Glutamatergic neuron (in vitro differentiated cells): ENCODE measurements around the gene SNORC. TPM values are rescaled to one million over a fixed set of nuclear protein-coding genes. Genes with fewer than 3 reads are reported as not detected.
"Not testable (repeated sequence)": the region's sequence is repeated elsewhere in the genome, so short reads cannot be mapped to it uniquely, and the experiment has no call there.

ENCODE experiments used
- DNase-seq: peaks from one replicate; pipeline ENCODE4 v3.0.0; 2022
- H3K27ac Mint-ChIP-seq: one replicate; pipeline ENCODE4 v1.8.0; 2020; ENCODE audit warnings: mild to moderate bottlenecking, mixed read lengths, inconsistent platforms; ENCODE audit not compliant: unreplicated experiment
- H3K27me3 Mint-ChIP-seq: one replicate; pipeline ENCODE4 v1.8.0; 2020; ENCODE audit warnings: mild to moderate bottlenecking, moderate library complexity, mixed read lengths, inconsistent platforms; ENCODE audit not compliant: unreplicated experiment
- H3K36me3 Mint-ChIP-seq: one replicate; pipeline ENCODE4 v1.8.0; 2020; ENCODE audit warnings: mild to moderate bottlenecking, mixed read lengths, inconsistent platforms; ENCODE audit not compliant: unreplicated experiment
- H3K4me1 Mint-ChIP-seq: one replicate; pipeline ENCODE4 v1.8.0; 2020; ENCODE audit warnings: mild to moderate bottlenecking, low read depth, mixed read lengths, inconsistent platforms; ENCODE audit not compliant: unreplicated experiment
- H3K4me3 Mint-ChIP-seq: one replicate; pipeline ENCODE4 v1.8.0; 2020; ENCODE audit warnings: mild to moderate bottlenecking, mixed read lengths, inconsistent platforms; ENCODE audit not compliant: unreplicated experiment
- H3K9me3 Mint-ChIP-seq: one replicate; pipeline ENCODE4 v1.8.0; 2020; ENCODE audit warnings: mild to moderate bottlenecking, moderate library complexity, mixed read lengths, inconsistent platforms; ENCODE audit not compliant: unreplicated experiment
- CTCF ChIP-seq: fragments of 200-600 bp; sonication (generic); IDR thresholded peaks from one replicate; pipeline ENCODE4 v1.5.0; 2021; ENCODE audit not compliant: partially characterized antibody, unreplicated experiment
- total RNA-seq: library from RNA; stranded (reverse); fragmentation: NEBNext Ultra II Directional; extraction: Animal tissue kit (Norgen Biotek cat#: 25700); gene quantifications from one replicate; pipeline ENCODE4 v1.2.1, GENCODE V29; 2021; ENCODE audit not compliant: unreplicated experiment

SNORC gene
- total RNA-seq, 1 donor from 2014 or later = 2.4 TPM

GRCh38 chr2:232843834-232844233, 26.2 kb upstream of the SNORC start:
- Mint-ChIP-seq H3K27me3 (peaks cover 1% of the 10 kb centered on the region), H3K27ac (no peak overlapping the region), H3K4me3 (no peak overlapping the region), H3K36me3 (no peaks in the 10 kb centered on the region), H3K9me3 (no peaks in the 10 kb centered on the region), H3K4me1 (no peaks in the 10 kb centered on the region)
- no peak for DNase-seq
- peak; percentile 19 for TF ChIP-seq CTCF

GRCh38 chr2:232846055-232846454, 24.0 kb upstream of the SNORC start:
- no peaks in the 10 kb centered on the region for H3K36me3 Mint-ChIP-seq
- no peaks in the 10 kb centered on the region for H3K4me1 Mint-ChIP-seq
- no peak for DNase-seq
- H3K4me3 Mint-ChIP-seq = no peak overlapping the region
- H3K9me3 Mint-ChIP-seq = no peaks in the 10 kb centered on the region
- H3K27ac Mint-ChIP-seq = no peak overlapping the region
- TF ChIP-seq CTCF = no peak
- H3K27me3 Mint-ChIP-seq = peaks cover 1% of the 10 kb centered on the region

GRCh38 chr2:232850039-232850438, 20.0 kb upstream of the SNORC start:
- no peak overlapping the region for H3K4me3 Mint-ChIP-seq
- no peaks in the 10 kb centered on the region for H3K4me1 Mint-ChIP-seq
- H3K9me3 Mint-ChIP-seq = no peaks in the 10 kb centered on the region
- no peak overlapping the region for H3K27ac Mint-ChIP-seq
- H3K27me3 Mint-ChIP-seq = peaks cover 3% of the 10 kb centered on the region
- no peaks in the 10 kb centered on the region for H3K36me3 Mint-ChIP-seq
- no peak for DNase-seq
- no peak for TF ChIP-seq CTCF

GRCh38 chr2:232852081-232852480, 18.0 kb upstream of the SNORC start:
- not testable (repeated sequence) for H3K4me3 Mint-ChIP-seq, DNase-seq, H3K27ac Mint-ChIP-seq, H3K27me3 Mint-ChIP-seq, H3K36me3 Mint-ChIP-seq, H3K9me3 Mint-ChIP-seq, H3K4me1 Mint-ChIP-seq

GRCh38 chr2:232852676-232853075, 17.4 kb upstream of the SNORC start:
- Mint-ChIP-seq H3K9me3 (no peaks in the 10 kb centered on the region), H3K27ac (peak overlapping the region; percentile 11), H3K4me3 (no peak overlapping the region), H3K4me1 (no peaks in the 10 kb centered on the region), H3K27me3 (peaks cover 3% of the 10 kb centered on the region), H3K36me3 (no peaks in the 10 kb centered on the region)
- TF ChIP-seq CTCF = no peak
- DNase-seq = no peak

GRCh38 chr2:232854082-232854481, 16.0 kb upstream of the SNORC start:
- no peaks in the 10 kb centered on the region for H3K36me3 Mint-ChIP-seq
- H3K4me1 Mint-ChIP-seq = no peaks in the 10 kb centered on the region
- peaks cover 2% of the 10 kb centered on the region for H3K9me3 Mint-ChIP-seq
- H3K4me3 Mint-ChIP-seq = no peak overlapping the region
- TF ChIP-seq CTCF = no peak
- H3K27ac Mint-ChIP-seq = no peak overlapping the region
- DNase-seq = no peak
- peaks cover 2% of the 10 kb centered on the region for H3K27me3 Mint-ChIP-seq
